Measurements from ENCODE around the gene USP36. TPM values are rescaled to one million over a fixed set of nuclear protein-coding genes. Genes with fewer than 3 reads are reported as not detected.
"Not testable (repeated sequence)": the region's sequence is repeated elsewhere in the genome, so short reads cannot be mapped to it uniquely, and the experiment has no call there.

The USP36 gene
- 113 TPM for total RNA-seq (2021; ENCODE audit: unreplicated experiment)
- 60.8 TPM for polyA plus RNA-seq (2012; ENCODE audit: insufficient read length)
- Bru-seq, nascent RNA: percentile 90 among the genes with signal in this experiment
- BruChase-seq, experiment 1, labeled RNA remaining after a 2-hour chase: percentile 94 among the genes with signal in this experiment
- BruChase-seq, experiment 2, labeled RNA remaining after a 6-hour chase: percentile 91 among the genes with signal in this experiment
- long read RNA-seq, partial matches to known transcripts: 34 of 63 reads
- long read RNA-seq, other reads (novel, unspliced or antisense): 27 of 63 reads

GRCh38 chr17:78840780-78841611 is at the start of gene USP36:
USP36 (minus strand) TSS chr17:78840814; CDS start chr17:78836363, 4,451 bp downstream.
- intact Hi-C loops (cut with micrococcal nuclease; ENCODE audit: unreplicated experiment): no loop called here
- no peak; the same call in 1 of the 2 replicates for TF ChIP-seq SIN3A (IDR thresholded peaks at IDR 0.05; ENCODE audit: borderline replicate concordance, insufficient read depth, low read depth, low read length)
- no peak for TF ChIP-seq CTCF (IDR thresholded peaks at IDR 0.05)
- TF ChIP-seq POLR2AphosphoS5 (IDR thresholded peaks at IDR 0.05; ENCODE audit: low read depth, low read length): peak; percentile 87
- TF ChIP-seq, protein P1, sequence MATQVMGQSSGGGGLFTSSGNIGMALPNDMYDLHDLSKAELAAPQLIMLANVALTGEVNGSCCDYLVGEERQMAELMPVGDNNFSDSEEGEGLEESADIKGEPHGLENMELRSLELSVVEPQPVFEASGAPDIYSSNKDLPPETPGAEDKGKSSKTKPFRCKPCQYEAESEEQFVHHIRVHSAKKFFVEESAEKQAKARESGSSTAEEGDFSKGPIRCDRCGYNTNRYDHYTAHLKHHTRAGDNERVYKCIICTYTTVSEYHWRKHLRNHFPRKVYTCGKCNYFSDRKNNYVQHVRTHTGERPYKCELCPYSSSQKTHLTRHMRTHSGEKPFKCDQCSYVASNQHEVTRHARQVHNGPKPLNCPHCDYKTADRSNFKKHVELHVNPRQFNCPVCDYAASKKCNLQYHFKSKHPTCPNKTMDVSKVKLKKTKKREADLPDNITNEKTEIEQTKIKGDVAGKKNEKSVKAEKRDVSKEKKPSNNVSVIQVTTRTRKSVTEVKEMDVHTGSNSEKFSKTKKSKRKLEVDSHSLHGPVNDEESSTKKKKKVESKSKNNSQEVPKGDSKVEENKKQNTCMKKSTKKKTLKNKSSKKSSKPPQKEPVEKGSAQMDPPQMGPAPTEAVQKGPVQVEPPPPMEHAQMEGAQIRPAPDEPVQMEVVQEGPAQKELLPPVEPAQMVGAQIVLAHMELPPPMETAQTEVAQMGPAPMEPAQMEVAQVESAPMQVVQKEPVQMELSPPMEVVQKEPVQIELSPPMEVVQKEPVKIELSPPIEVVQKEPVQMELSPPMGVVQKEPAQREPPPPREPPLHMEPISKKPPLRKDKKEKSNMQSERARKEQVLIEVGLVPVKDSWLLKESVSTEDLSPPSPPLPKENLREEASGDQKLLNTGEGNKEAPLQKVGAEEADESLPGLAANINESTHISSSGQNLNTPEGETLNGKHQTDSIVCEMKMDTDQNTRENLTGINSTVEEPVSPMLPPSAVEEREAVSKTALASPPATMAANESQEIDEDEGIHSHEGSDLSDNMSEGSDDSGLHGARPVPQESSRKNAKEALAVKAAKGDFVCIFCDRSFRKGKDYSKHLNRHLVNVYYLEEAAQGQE (IDR thresholded peaks at IDR 0.05; ENCODE audit: insufficient read depth in 1 of 2, low read depth in 2 of 2, low read length in 1 of 2): peak in 1 of 2 experiments; percentile 9; a peak in 1 of 4 replicates
- peak; percentile 79; the same call in 1 of the 2 replicates for TF ChIP-seq TCF7L2 (IDR thresholded peaks at IDR 0.05; ENCODE audit: low read depth, low read length)
- H3K9me3 ChIP-seq (ENCODE audit: control insufficient read depth, insufficient read depth, low read depth, low read length): no peaks in the 10 kb centered on the region
- POLR2A ChIA-PET: interaction anchor here (0.7 kb wide), 1 partner anchor 93 kb away, joined by 3 read pairs; no protein-coding TSS in a partner anchor
- peak within 1 kb of the TSS; percentile 88 to 94 for H3K4me3 ChIP-seq (ENCODE audit: low read depth in 2 of 2, low read length in 2 of 2)
- no TSS peak for BruUV-seq (replicated peaks)
- CTCF ChIA-PET: no interaction called here
- peak within 1 kb of the TSS; percentile 92 for H3K27ac ChIP-seq (ENCODE audit: low read length)
- peaks cover 24% of the 10 kb centered on the region for H3K4me1 ChIP-seq (ENCODE audit: control insufficient read depth, insufficient read depth, low read length)
- in situ Hi-C loops (cut with HindIII; ENCODE audit: low pct_unique_long_range_greater_than_20kb, low sequenced_read_pairs): loop anchor here (25.0 kb wide), 1 partner anchor 354 kb away; no protein-coding TSS in a partner anchor
- ATAC-seq: peak; percentile 97
- no peaks in the 10 kb centered on the region for H3K27me3 ChIP-seq (ENCODE audit: control insufficient read depth, insufficient read depth, low read length)
- DNase-seq (ENCODE audit: low read depth, low spot score): peak; percentile 94
- H3K36me3 ChIP-seq (ENCODE audit: control insufficient read depth, insufficient read depth, low read length): peaks cover 27% of the 10 kb centered on the region; the same call in 1 of the 2 replicates

GRCh38 chr17:78890096-78890495 is 49.5 kb upstream of the USP36 start:
- CTCF ChIA-PET; H3K4me3 ChIP-seq (ENCODE audit: low read depth in 2 of 2, low read length in 2 of 2); POLR2A ChIA-PET; in situ Hi-C loops (cut with HindIII; ENCODE audit: low pct_unique_long_range_greater_than_20kb, low sequenced_read_pairs); DNase-seq (ENCODE audit: low read depth, low spot score); intact Hi-C loops (cut with micrococcal nuclease; ENCODE audit: unreplicated experiment); BruUV-seq (replicated peaks); H3K27me3 ChIP-seq (ENCODE audit: control insufficient read depth, insufficient read depth, low read length); H3K36me3 ChIP-seq (ENCODE audit: control insufficient read depth, insufficient read depth, low read length); ATAC-seq; H3K27ac ChIP-seq (ENCODE audit: low read length); H3K9me3 ChIP-seq (ENCODE audit: control insufficient read depth, insufficient read depth, low read depth, low read length); H3K4me1 ChIP-seq (ENCODE audit: control insufficient read depth, insufficient read depth, low read length): not testable (repeated sequence)
